ENCODE measurements around the gene ABTB1.

The ABTB1 gene

GRCh38 chr3:127688416-127689265, 15.9 kb downstream of the ABTB1 start:
- Mint-ChIP-seq H3K27me3 (ENCODE audit: low read depth, poor library complexity) (peaks cover 5% of the 10 kb centered on the region), H3K4me1 (peaks cover 26% of the 10 kb centered on the region), H3K9me3 (no peaks in the 10 kb centered on the region), H3K27ac (no peak overlapping the region), H3K4me3 (no peak overlapping the region), H3K36me3 (ENCODE audit: low read depth) (no peaks in the 10 kb centered on the region)
- peak; percentile 19 for DNase-seq
- no peak for TF ChIP-seq CTCF (IDR thresholded peaks at IDR 0.05)

GRCh38 chr3:127689266-127689860, 16.6 kb downstream of the ABTB1 start:
- Mint-ChIP-seq H3K4me3 (no peak overlapping the region), H3K36me3 (ENCODE audit: low read depth) (no peaks in the 10 kb centered on the region), H3K4me1 (peaks cover 27% of the 10 kb centered on the region), H3K9me3 (no peaks in the 10 kb centered on the region), H3K27ac (no peak overlapping the region), H3K27me3 (ENCODE audit: low read depth, poor library complexity) (peaks cover 5% of the 10 kb centered on the region)
- no peak for TF ChIP-seq CTCF (IDR thresholded peaks at IDR 0.05)
- DNase-seq = peak; percentile 0

GRCh38 chr3:127690106-127690505, 17.4 kb downstream of the ABTB1 start:
- Mint-ChIP-seq H3K4me3 (no peak overlapping the region), H3K9me3 (no peaks in the 10 kb centered on the region), H3K27ac (no peak overlapping the region), H3K36me3 (ENCODE audit: low read depth) (no peaks in the 10 kb centered on the region), H3K4me1 (peaks cover 27% of the 10 kb centered on the region), H3K27me3 (ENCODE audit: low read depth, poor library complexity) (peaks cover 5% of the 10 kb centered on the region)
- TF ChIP-seq CTCF (IDR thresholded peaks at IDR 0.05) = no peak
- no peak for DNase-seq

GRCh38 chr3:127690823-127691452, 18.2 kb downstream of the ABTB1 start:
- TF ChIP-seq CTCF (IDR thresholded peaks at IDR 0.05) = peak; percentile 37

GRCh38 chr3:127691489-127691888, 18.7 kb downstream of the ABTB1 start:
- Mint-ChIP-seq H3K27ac (peak overlapping the region; percentile 42), H3K27me3 (ENCODE audit: low read depth, poor library complexity) (peaks cover 5% of the 10 kb centered on the region), H3K4me3 (no peak overlapping the region), H3K36me3 (ENCODE audit: low read depth) (no peaks in the 10 kb centered on the region), H3K9me3 (no peaks in the 10 kb centered on the region), H3K4me1 (peaks cover 32% of the 10 kb centered on the region)
- no peak for TF ChIP-seq CTCF (IDR thresholded peaks at IDR 0.05)
- no peak for DNase-seq

More at GRCh38 chr3:127690823-127691452, 18.2 kb downstream of the ABTB1 start:
- H3K27ac Mint-ChIP-seq = no peak overlapping the region
- H3K4me3 Mint-ChIP-seq = no peak overlapping the region
- H3K4me1 Mint-ChIP-seq = peaks cover 28% of the 10 kb centered on the region
- peaks cover 5% of the 10 kb centered on the region for H3K27me3 Mint-ChIP-seq (ENCODE audit: low read depth, poor library complexity)
- H3K36me3 Mint-ChIP-seq (ENCODE audit: low read depth) = no peaks in the 10 kb centered on the region
- DNase-seq = peak; percentile 41
- H3K9me3 Mint-ChIP-seq = no peaks in the 10 kb centered on the region
